ENCODE measurements around the gene NR6A1.
A peak's percentile ranks its signal among the peaks of the same experiment; 100 is the strongest.
"Not testable (repeated sequence)": the region's sequence is repeated elsewhere in the genome, so short reads cannot be mapped to it uniquely, and the experiment has no call there.

The NR6A1 gene

DNA sequence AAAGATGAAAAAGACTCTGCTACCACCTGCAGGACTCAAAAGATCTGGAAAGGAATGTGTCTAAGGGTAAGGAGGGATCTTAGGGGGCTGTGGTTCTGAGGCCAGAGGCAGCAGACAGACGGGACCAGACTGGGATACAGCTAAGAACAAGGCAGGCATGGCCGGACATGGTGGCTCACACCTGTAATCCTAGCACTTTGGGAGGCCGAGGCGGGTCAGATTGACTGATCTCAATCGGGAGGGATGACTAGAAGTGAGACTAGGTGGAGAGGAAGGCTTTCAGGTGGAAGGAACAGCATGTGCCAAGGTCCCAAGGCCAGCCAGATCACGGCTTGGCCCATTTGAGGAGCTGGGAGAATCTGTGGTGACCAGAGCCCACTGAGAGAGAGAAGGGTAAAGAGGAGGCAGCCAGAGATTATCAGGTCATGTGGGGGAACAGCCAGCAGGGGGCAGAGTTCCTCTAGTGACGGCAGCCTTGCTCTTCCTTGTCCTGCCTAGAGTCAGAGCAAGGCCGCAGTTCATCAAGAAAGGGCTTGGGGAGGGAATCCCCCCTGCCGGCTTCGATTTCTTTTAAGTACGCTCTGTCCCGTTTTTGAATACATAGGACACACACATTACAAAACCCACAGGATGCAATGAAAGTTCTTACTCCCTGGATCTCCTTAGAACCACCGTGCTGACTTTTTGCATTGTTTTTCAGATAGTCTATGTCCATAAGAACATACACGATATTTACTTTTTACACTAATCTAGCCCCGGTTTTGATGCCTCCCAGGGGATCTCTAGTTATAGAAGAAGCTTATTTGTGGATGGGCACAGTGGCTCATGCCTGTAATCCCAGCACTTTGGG lies 3.2 kb upstream of the NR6A1 start:
- DNase-seq = peak; percentile 84

- no peak for DNase-seq
Observed at GRCh38 chr9:124773473-124774128, 2.5 kb upstream of the NR6A1 start.

DNA sequence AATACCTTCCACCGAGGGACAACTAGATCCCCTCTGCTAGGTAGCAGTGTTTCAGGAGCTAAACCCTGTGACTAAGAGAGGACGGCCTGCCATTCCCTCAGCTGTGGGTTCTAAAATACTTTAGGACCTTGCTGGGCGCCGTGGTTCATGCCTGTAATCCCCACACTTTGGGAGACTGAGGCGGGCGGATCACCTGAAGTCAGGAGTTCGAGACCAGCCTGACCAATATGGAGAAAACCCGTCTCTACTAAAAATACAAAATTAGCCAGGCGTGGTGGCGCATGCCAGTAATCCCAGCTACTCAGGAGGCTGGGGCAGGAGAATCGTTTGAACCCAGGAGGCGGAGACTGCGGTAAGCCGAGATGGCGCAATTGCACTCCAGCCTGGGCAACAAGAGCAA lies 1.8 kb upstream of the NR6A1 start:
- DNase-seq = not testable (repeated sequence)

GRCh38 chr9:124771867-124772679 lies 962 bp upstream of the NR6A1 start:
- peak; percentile 37 for DNase-seq

DNA sequence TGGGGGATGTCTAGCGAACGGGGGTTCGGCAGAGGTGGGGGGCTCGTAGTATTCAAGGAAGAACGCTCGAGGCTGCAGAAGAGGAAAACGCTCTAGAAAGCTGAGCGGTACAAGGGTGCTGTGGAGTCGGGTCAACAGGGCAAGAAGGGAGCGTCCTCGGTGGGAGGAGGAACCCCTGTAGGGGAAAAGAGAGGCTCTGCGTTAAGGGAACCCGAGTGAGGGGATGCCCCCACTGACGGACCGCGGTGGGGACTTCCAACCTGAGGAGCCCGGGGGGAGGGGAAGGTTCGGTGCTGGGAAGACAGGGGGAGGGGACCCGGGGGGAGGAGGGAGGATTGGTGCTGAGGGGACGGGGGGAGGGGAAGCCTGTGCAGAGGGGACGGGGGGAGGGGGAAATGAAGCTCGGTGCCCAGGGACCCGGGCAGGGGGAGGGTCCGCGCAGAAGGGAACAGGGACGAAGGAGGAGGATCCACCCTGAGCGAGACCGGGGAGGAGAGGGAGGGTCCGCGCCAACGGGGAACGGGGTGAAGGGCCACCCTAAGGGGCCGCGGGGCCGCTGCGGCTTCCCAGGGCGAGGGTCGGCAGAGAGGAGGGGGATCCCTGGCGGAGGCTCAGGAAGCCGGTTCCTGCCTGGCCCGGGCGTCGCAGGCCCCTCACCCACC lies 621 bp downstream of the NR6A1 start:
- DNase-seq = peak; percentile 47

GRCh38 chr9:124769549-124770358 lies 1.4 kb downstream of the NR6A1 start:
- DNase-seq = no peak

DNA sequence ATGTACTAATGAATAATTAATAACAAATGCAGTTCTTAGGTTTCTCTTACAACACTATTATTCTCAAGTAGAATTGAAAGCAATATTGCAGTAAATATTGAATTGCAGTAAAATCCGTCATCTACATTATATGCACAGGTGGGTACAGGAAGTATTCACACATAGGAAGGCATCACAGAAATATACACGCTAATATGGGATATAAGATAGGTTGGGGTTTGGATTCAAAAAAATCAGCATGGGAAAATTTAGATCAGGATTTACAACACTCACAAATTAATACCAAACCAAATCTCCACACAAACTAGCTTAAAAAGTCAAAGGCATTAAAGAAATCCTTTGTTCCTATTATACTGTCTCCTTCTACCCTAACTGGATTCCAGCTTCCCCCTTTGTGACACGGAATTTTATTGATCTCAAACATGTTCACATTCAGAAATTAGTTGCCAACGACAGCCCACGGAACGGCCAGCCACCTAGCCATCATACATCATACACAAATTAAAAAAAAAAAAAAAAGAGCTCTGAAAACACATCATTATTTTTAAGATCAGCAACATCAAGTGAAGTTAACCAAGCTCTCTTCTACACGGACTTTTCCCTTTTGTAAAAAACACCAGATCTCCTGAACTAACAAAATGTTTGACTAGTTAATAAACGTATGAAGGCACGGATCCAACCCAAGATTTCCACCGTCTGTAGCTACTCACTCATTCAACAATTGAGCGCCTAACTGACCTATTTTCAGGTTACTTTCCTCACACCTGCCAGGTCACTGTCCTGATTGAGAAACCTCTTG lies 2.2 kb downstream of the NR6A1 start:
- DNase-seq = no peak

- DNase-seq = no peak
Observed at GRCh38 chr9:124768334-124768733, 2.8 kb downstream of the NR6A1 start.

DNA sequence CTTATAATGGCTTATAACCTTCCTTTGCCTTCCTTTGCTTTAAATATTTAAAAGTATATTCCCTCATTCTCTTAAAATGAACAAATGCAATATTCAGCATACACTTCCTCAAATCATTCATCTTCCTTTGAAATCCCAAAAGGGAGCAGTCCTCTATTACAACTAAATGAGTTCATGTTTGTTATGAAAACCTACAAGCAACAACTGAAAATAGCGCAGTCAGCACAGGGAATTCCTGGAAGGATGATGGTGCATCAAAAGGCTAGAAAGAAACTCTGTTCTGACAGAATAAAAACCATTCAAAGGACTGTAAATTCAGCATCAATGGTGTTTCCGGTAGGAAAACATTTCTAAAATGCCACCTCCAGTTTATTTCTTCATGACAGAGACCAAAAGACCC lies 3.3 kb downstream of the NR6A1 start:
- DNase-seq = no peak

- no peak for DNase-seq
Observed at GRCh38 chr9:124766815-124767554, 4.1 kb downstream of the NR6A1 start.

DNA sequence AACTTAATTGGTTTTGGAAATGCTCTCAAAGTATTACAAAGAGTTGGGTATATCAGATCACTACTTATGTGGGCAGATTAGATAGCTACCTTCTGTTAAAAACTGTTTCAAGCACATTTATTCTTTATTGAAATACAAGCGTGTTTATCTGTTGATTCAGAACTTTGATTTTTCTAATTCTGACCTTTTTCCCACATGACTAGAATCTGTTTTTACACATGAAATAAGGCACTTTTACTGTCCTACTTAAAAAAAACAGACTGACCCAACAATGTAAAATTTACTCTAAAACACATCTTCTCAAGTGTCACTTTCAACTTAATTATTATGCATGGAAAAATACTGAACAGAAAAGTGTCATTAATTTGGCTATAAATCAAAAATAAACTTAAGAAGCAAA lies 4.8 kb downstream of the NR6A1 start:
- DNase-seq = no peak

- no peak for DNase-seq
Observed at GRCh38 chr9:124765439-124765835, 5.7 kb downstream of the NR6A1 start.

- no peak for DNase-seq
Observed at GRCh38 chr9:124764774-124765438, 6.2 kb downstream of the NR6A1 start.

DNA sequence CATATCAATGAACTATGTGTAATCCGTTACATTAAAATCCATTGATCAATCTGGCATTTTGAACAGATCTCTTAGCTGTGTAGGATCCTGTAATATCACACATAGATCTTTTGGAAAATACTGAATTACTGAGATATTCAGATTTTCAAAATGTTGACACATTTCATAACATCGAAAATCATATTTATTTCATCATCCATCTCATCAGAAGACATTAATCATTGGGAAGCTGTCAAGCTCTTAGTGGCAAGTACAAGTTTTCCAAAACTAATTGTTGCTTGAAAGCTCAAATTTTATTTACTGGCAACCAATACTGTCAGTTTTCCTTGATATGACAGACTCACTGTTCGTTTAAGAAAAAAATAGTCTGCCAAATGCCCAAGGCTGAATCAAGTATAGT lies 8.5 kb downstream of the NR6A1 start:
- no peak for DNase-seq

DNA sequence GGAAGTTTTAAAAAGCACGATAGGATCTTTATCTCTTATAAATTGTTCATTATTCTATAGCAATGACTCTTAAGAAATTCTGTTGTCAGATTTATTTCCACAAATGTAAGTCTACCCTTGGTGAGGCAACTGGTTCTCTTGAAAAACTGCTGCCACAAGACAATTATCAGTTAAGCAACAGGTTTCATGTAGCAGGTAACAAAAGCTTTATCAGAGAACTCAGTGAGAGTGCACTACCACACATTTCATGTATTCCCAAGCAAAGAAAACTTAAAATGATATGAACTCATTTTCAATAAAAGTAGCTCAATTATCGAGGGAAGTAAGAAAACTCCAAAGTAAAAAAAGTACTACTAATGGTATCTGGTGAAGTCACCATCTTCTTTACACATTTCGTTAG lies 9.4 kb downstream of the NR6A1 start:
- no peak for DNase-seq

DNA sequence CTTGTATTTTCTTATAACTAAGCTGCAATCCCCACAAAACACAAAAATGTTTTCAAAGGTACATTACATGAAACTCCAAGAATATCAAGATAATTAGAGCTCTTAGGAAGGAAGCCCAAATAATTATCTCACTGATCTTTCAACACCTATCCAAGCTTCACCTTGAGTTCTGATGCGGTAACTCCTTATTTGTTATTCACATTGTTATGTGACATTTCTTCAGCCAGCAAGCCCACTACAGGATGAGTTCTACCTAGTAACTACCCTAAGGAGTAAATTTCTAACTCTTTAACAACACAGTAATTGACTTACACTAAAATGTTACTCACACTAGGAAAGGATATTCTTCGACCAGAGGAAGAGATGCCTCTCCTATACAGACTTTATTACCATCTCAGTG lies 9.9 kb downstream of the NR6A1 start:
- no peak for DNase-seq

DNA sequence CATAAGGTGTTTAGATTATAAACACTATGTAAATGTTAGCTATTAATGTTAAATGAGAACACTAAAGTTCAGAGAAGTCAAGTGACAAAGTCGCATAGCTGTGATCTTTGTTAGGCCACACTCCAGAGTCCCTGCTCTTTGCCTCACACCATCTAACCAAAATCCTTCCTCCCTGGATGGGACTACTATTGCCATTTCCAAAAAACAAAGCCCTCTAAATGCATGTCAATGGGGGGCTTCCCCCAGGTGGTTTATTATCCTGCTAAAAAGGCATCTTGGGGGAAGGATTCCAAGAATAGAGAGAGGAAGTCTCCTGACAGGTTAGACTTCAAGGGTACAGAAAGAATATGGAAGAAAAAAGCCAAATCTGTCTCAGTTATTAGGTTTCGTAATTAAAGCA lies 10.4 kb downstream of the NR6A1 start:
- DNase-seq = no peak

- no peak for DNase-seq
Observed at GRCh38 chr9:124759327-124759726, 11.8 kb downstream of the NR6A1 start.

GRCh38 chr9:124758691-124759090 lies 12.4 kb downstream of the NR6A1 start:
- DNase-seq = no peak

DNA sequence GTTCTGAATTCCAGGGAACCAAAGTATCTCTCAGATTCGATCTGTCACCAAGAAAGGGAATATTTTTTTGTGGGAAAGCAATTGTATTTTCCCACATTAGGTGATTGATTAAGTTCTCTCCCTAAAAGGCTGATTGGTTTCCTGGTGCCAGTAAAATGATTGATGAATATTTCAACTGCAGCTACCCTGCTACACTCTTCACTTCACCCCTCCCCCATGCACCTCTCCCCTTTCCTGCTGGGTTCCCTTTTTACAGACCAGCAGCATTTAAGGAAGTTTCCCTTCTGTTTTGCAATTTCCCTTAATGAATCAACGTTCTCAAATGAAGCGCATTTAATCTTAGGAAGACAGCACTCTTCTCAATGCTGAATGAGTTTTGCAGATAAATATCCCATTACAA lies 13.1 kb downstream of the NR6A1 start:
- DNase-seq = no peak
